ENCODE data around the gene CSAD. TPM values are rescaled to one million over a fixed set of nuclear protein-coding genes. Genes with fewer than 3 reads are reported as not detected.

Gene CSAD
- total RNA-seq, result 100 to 1,000 TPM in 1 of 6 donors, 10 to 100 TPM in 5; 19.8 to 164 (median 28.6) TPM

- WGBS, 2 donors, result 0% methylated on average over 14 to 51 of the region's 70 CpGs
- peaks cover 34 to 44% (median 38%) of the 10 kb centered on the region in 4 donors for H3K4me1 ChIP-seq
Measured at GRCh38 chr12:53180220-53180930, at the start of gene CSAD, which contains the start of gene ZNF740. Gene CSAD (minus strand): TSS chr12:53180925. CDS start chr12:53173470, 7,455 bp downstream. Gene ZNF740 (plus strand): TSS chr12:53180722. CDS start chr12:53181984, 1,262 bp downstream.

GRCh38 chr12:53230108-53230845 lies 49.6 kb upstream of the CSAD start:
- Histone ChIP-seq H3K27me3 (no peaks in the 10 kb centered on the region), H3K27ac (peak overlapping the region; percentile 72 to 90 (median 86)), H3K36me3 (peaks cover 0 to 6% (median 0%) of the 10 kb centered on the region in 4 donors), H3K4me3 (peak overlapping the region in 2 of 4 donors; percentile 59 to 79), H3K9me3 (no peaks in the 10 kb centered on the region), H3K4me1 (peaks cover 42 to 56% (median 48%) of the 10 kb centered on the region in 4 donors)
- WGBS, 2 donors, result 48 to 63% methylated on average over 6 to 9 of the region's 10 CpGs
- DNase-seq, result peak; percentile 75 to 86
- ATAC-seq (ENCODE audit: low FRiP score in 2 of 2), result peak in 1 of 2 donors; percentile 83
- TF ChIP-seq POLR2A (IDR thresholded peaks at IDR 0.05), result no peak
- TF ChIP-seq POLR2AphosphoS5 (IDR thresholded peaks at IDR 0.05), result no peak
- no peak for TF ChIP-seq EP300 (IDR thresholded peaks at IDR 0.05)
- no peak for TF ChIP-seq CTCF (IDR thresholded peaks at IDR 0.05)

More at GRCh38 chr12:53180220-53180930, at the start of gene CSAD, which contains the start of gene ZNF740:
- ATAC-seq (ENCODE audit: low FRiP score in 2 of 2) (peak; percentile 99), DNase-seq (peak; percentile 99)
- TF ChIP-seq CTCF (IDR thresholded peaks at IDR 0.05) (peak in 1 of 6 experiments; percentile 29), POLR2AphosphoS5 (IDR thresholded peaks at IDR 0.05) (peak; percentile 88 to 93), POLR2A (IDR thresholded peaks at IDR 0.05) (peak in 3 of 4 donors; percentile 58 to 88 (median 80)), EP300 (IDR thresholded peaks at IDR 0.05) (peak in 2 of 4 donors; percentile 3 to 71)
- Histone ChIP-seq H3K36me3 (peaks cover 17 to 34% (median 20%) of the 10 kb centered on the region in 4 donors), H3K27me3 (no peaks in the 10 kb centered on the region), H3K9me3 (no peaks in the 10 kb centered on the region), H3K27ac (peak within 1 kb of the TSS; percentile 93 to 98 (median 96)), H3K4me3 (peak within 1 kb of the TSS; percentile 67 to 87 (median 81))

- TF ChIP-seq POLR2A (IDR thresholded peaks at IDR 0.05), result no peak
- TF ChIP-seq CTCF (IDR thresholded peaks at IDR 0.05), result no peak
- TF ChIP-seq POLR2AphosphoS5 (IDR thresholded peaks at IDR 0.05), result no peak
- TF ChIP-seq EP300 (IDR thresholded peaks at IDR 0.05), result no peak
- Histone ChIP-seq H3K36me3 (peaks cover 0 to 6% (median 0%) of the 10 kb centered on the region in 4 donors), H3K9me3 (no peaks in the 10 kb centered on the region), H3K4me3 (no peak overlapping the region), H3K4me1 (peaks cover 46 to 63% (median 55%) of the 10 kb centered on the region in 4 donors), H3K27ac (peak overlapping the region; percentile 72 to 90 (median 86)), H3K27me3 (no peaks in the 10 kb centered on the region)
- 80 to 92% methylated on average over 2 of the region's 2 CpGs for WGBS, 2 donors
- no peak for DNase-seq
- ATAC-seq (ENCODE audit: low FRiP score in 2 of 2), result no peak
Measured at GRCh38 chr12:53229454-53229853, 48.7 kb upstream of the CSAD start.

GRCh38 chr12:53227836-53228235 lies 47.1 kb upstream of the CSAD start:
- WGBS, 2 donors, result 75 to 86% methylated on average over 1 of the region's 1 CpG
- no peak overlapping the region for H3K4me3 ChIP-seq

More at GRCh38 chr12:53227836-53228235, 47.1 kb upstream of the CSAD start:
- H3K27ac ChIP-seq, result no peak overlapping the region
- no peaks in the 10 kb centered on the region for H3K9me3 ChIP-seq
- H3K27me3 ChIP-seq, result no peaks in the 10 kb centered on the region
- H3K4me1 ChIP-seq, result peaks cover 46 to 63% (median 57%) of the 10 kb centered on the region in 4 donors
- ATAC-seq (ENCODE audit: low FRiP score in 2 of 2) (no peak), DNase-seq (no peak)
- TF ChIP-seq EP300 (IDR thresholded peaks at IDR 0.05) (no peak), POLR2A (IDR thresholded peaks at IDR 0.05) (no peak), POLR2AphosphoS5 (IDR thresholded peaks at IDR 0.05) (no peak), CTCF (IDR thresholded peaks at IDR 0.05) (no peak)
- H3K36me3 ChIP-seq, result peaks cover 0 to 6% (median 0%) of the 10 kb centered on the region in 4 donors
